H9 (cell line): ENCODE data around the gene ZNF423. TPM values are rescaled to one million over a fixed set of nuclear protein-coding genes. Genes with fewer than 3 reads are reported as not detected.

ENCODE experiments used
- DNase-seq: peaks from one replicate; pipeline ENCODE4 v3.0.0-alpha.2; 2017
- H2AFZ ChIP-seq: one replicate; pipeline ENCODE4 v1.6.1; 2013; ENCODE audit warnings: mild to moderate bottlenecking, low read length, control low read depth, moderate library complexity
- H2AK5ac ChIP-seq: 2 replicates; pipeline ENCODE4 v1.6.1; 2013; ENCODE audit warnings: low read length, control low read depth, mixed read lengths; ENCODE audit not compliant: insufficient read length
- H2BK120ac ChIP-seq: one replicate; pipeline ENCODE4 v1.6.1; 2013; ENCODE audit warnings: low read depth, mild to moderate bottlenecking, low read length, control low read depth, inconsistent platforms; ENCODE audit not compliant: poor library complexity, severe bottlenecking
- H2BK12ac ChIP-seq: 2 replicates; pipeline ENCODE4 v1.6.1; 2013; ENCODE audit warnings: low read length, control low read depth, mixed read lengths, low read depth; ENCODE audit not compliant: insufficient read length
- H2BK15ac ChIP-seq: 2 replicates; pipeline ENCODE4 v1.6.1; 2013; ENCODE audit warnings: low read depth, low read length, control low read depth
- H2BK20ac ChIP-seq: one replicate; pipeline ENCODE4 v1.6.1; 2013; ENCODE audit warnings: low read depth, mild to moderate bottlenecking, low read length, control low read depth, inconsistent platforms; ENCODE audit not compliant: poor library complexity, severe bottlenecking
- H2BK5ac ChIP-seq: 2 replicates; pipeline ENCODE4 v1.6.1; 2013; ENCODE audit warnings: low read length, control low read depth, mixed read lengths; ENCODE audit not compliant: insufficient read length
- H3K14ac ChIP-seq: 2 replicates; pipeline ENCODE4 v1.6.1; 2013; ENCODE audit warnings: low read length, control low read depth; ENCODE audit not compliant: insufficient read depth
- H3K18ac ChIP-seq: 2 replicates; pipeline ENCODE4 v1.6.1; 2013; ENCODE audit warnings: low read depth, mild to moderate bottlenecking, mixed read lengths, low read length, control low read depth; ENCODE audit not compliant: insufficient read length
- H3K23ac ChIP-seq: 2 replicates; pipeline ENCODE4 v1.6.1; 2013; ENCODE audit warnings: low read length, control low read depth, mixed read lengths, low read depth; ENCODE audit not compliant: insufficient read length
- H3K23me2 ChIP-seq: 2 replicates; pipeline ENCODE4 v1.6.1; 2013; ENCODE audit warnings: low read depth, mild to moderate bottlenecking, mixed read lengths, low read length, control low read depth; ENCODE audit not compliant: insufficient read length, poor library complexity, severe bottlenecking
- H3K27ac ChIP-seq: 2 replicates; pipeline ENCODE4 v1.5.1; 2013; ENCODE audit warnings: low read length, control low read depth, mixed read lengths, low read depth; ENCODE audit not compliant: insufficient read length
- H3K27me3 ChIP-seq: 2 replicates; pipeline ENCODE4 v1.6.1; 2013; ENCODE audit warnings: low read length, control low read depth, inconsistent platforms; ENCODE audit not compliant: insufficient read depth
- H3K4ac ChIP-seq: 2 replicates; pipeline ENCODE4 v1.6.1; 2013; ENCODE audit warnings: low read depth, mild to moderate bottlenecking, control low read depth, inconsistent platforms, low read length, moderate library complexity
- H3K4me1 ChIP-seq: 2 replicates; pipeline ENCODE4 v1.6.1; 2013; ENCODE audit warnings: low read length, control low read depth, inconsistent platforms; ENCODE audit not compliant: insufficient read depth
- H3K4me2 ChIP-seq: 2 replicates; pipeline ENCODE4 v1.6.1; 2013; ENCODE audit warnings: low read length, control low read depth, mixed read lengths; ENCODE audit not compliant: insufficient read length, insufficient read depth
- H3K56ac ChIP-seq: 2 replicates; pipeline ENCODE4 v1.6.1; 2013; ENCODE audit warnings: low read depth, mild to moderate bottlenecking, mixed read lengths, low read length, control low read depth; ENCODE audit not compliant: insufficient read length
- H3K79me1 ChIP-seq: 2 replicates; pipeline ENCODE4 v1.6.1; 2013; ENCODE audit warnings: low read depth, mild to moderate bottlenecking, moderate library complexity, low read length, control low read depth, inconsistent platforms; ENCODE audit not compliant: insufficient read depth, poor library complexity, severe bottlenecking
- H3K79me2 ChIP-seq: 2 replicates; pipeline ENCODE4 v1.6.1; 2013; ENCODE audit warnings: low read length, control low read depth, inconsistent platforms; ENCODE audit not compliant: insufficient read depth
- H3K9ac ChIP-seq: 2 replicates; pipeline ENCODE4 v1.6.1; 2013; ENCODE audit warnings: low read length, control low read depth, mixed read lengths; ENCODE audit not compliant: insufficient read length; ENCODE audit errors: extremely low read depth
- H3K9me3 ChIP-seq: one replicate; pipeline ENCODE4 v1.6.1; 2013; ENCODE audit warnings: low read depth, low read length, inconsistent platforms; ENCODE audit not compliant: control insufficient read depth
- H3T11ph ChIP-seq: one replicate; pipeline ENCODE4 v1.6.1; 2013; ENCODE audit warnings: mild to moderate bottlenecking, low read length, control low read depth, inconsistent platforms
- H4K20me1 ChIP-seq: one replicate; pipeline ENCODE4 v1.6.1; 2013; ENCODE audit not compliant: control insufficient read depth, insufficient read length, insufficient read depth
- H4K5ac ChIP-seq: 2 replicates; pipeline ENCODE4 v1.6.1; 2013; ENCODE audit warnings: low read depth, mild to moderate bottlenecking, mixed read lengths, low read length, control low read depth; ENCODE audit not compliant: insufficient read length
- H4K8ac ChIP-seq: replicated peaks from 2 replicates; pipeline ENCODE4 v1.6.1; 2013; ENCODE audit warnings: low read length, control low read depth, mixed read lengths, low read depth; ENCODE audit not compliant: insufficient read length
- H4K91ac ChIP-seq: 2 replicates; pipeline ENCODE4 v1.6.1; 2013; ENCODE audit warnings: low read depth, mild to moderate bottlenecking, moderate library complexity, mixed read lengths, low read length, control low read depth; ENCODE audit not compliant: insufficient read length
- H3K27ac Mint-ChIP-seq, 3 experiments: 2 replicates in 2 of 3; 3 replicates in 1 of 3; pipeline ENCODE4 v1.8.0; 2020 to 2021; ENCODE audit warnings: mixed read lengths in 3 of 3, mild to moderate bottlenecking in 1 of 3, moderate library complexity in 1 of 3
- H3K27me3 Mint-ChIP-seq: 2 replicates; pipeline ENCODE4 v1.8.0; 2021; ENCODE audit warnings: low read depth, mild to moderate bottlenecking, moderate library complexity, mixed read lengths
- H3K36me3 Mint-ChIP-seq, 3 experiments: 2 replicates in 2 of 3; 3 replicates in 1 of 3; pipeline ENCODE4 v1.8.0; 2020 to 2021; ENCODE audit warnings: low read depth in 3 of 3, mixed read lengths in 3 of 3; ENCODE audit not compliant: insufficient read depth in 1 of 3
- H3K4me1 Mint-ChIP-seq, 2 experiments: 2 replicates each; pipeline ENCODE4 v1.8.0; 2020; ENCODE audit warnings: mixed read lengths in 2 of 2
- H3K4me3 Mint-ChIP-seq, 2 experiments: 2 replicates in 1 of 2; 3 replicates in 1 of 2; pipeline ENCODE4 v1.8.0; 2020 to 2021; ENCODE audit warnings: mild to moderate bottlenecking in 2 of 2, mixed read lengths in 2 of 2, moderate library complexity in 1 of 2
- H3K9me3 Mint-ChIP-seq, 2 experiments: 2 replicates in 1 of 2; 3 replicates in 1 of 2; pipeline ENCODE4 v1.8.0; 2020; ENCODE audit warnings: mild to moderate bottlenecking in 2 of 2, mixed read lengths in 2 of 2, moderate library complexity in 1 of 2
- CTCF ChIP-seq: fragments of 200-600 bp; sonication (generic); conservative IDR thresholded peaks from 3 replicates; pipeline ENCODE4 v1.8.0; 2021; ENCODE audit warnings: antibody characterized with exemption, mild to moderate bottlenecking
- WGBS: extraction: QIAGEN DNeasy Blood & Tissue Kit; methylation state at CpG from one replicate; pipeline ENCODE4 v1.1.7; 2013; ENCODE audit warnings: missing lambda C conversion rate, low lambda C conversion rate, mixed read lengths; ENCODE audit not compliant: insufficient read length; ENCODE audit errors: extremely low coverage; 5-methylcytosine and 5-hydroxymethylcytosine counted together
- total RNA-seq: library from RNA; stranded (reverse); gene quantifications from 2 replicates; pipeline ENCODE4 v1.2.1, GENCODE V29; 2021

ZNF423 gene
- total RNA-seq, 1 experiment from 2014 or later = 51.5 TPM

GRCh38 chr16:49659356-49659755 is 196.6 kb downstream of the ZNF423 start:
- no peaks in the 10 kb centered on the region for H3K79me2 ChIP-seq
- H3K36me3 Mint-ChIP-seq = no peaks in the 10 kb centered on the region
- H2BK120ac ChIP-seq = no peak overlapping the region
- H3K9ac ChIP-seq = no peak overlapping the region
- H3K27ac Mint-ChIP-seq = no peak overlapping the region; a peak in 1 of 7 replicates
- H2AFZ ChIP-seq = no peak overlapping the region
- H4K8ac ChIP-seq = no peak overlapping the region
- H3K23me2 ChIP-seq = no peaks in the 10 kb centered on the region
- no peak overlapping the region for H3K56ac ChIP-seq
- no peak overlapping the region for H3K4me3 Mint-ChIP-seq
- no peaks in the 10 kb centered on the region for H3K27me3 ChIP-seq
- H4K5ac ChIP-seq = no peak overlapping the region
- no peaks in the 10 kb centered on the region; the same call in 1 of the 2 replicates for H3K27me3 Mint-ChIP-seq
- no peak for DNase-seq
- no peaks in the 10 kb centered on the region for H4K20me1 ChIP-seq
- no peak overlapping the region for H3K4me2 ChIP-seq
- H3K79me1 ChIP-seq = no peaks in the 10 kb centered on the region
- no peak overlapping the region for H3K23ac ChIP-seq
- no peak overlapping the region for H2BK20ac ChIP-seq
- no peak overlapping the region for H3K18ac ChIP-seq
- H2BK5ac ChIP-seq = no peak overlapping the region
- no peaks in the 10 kb centered on the region for H3K9me3 Mint-ChIP-seq
- H2BK12ac ChIP-seq = no peak overlapping the region
- no peak overlapping the region for H3K4ac ChIP-seq
- no peak overlapping the region for H4K91ac ChIP-seq
- WGBS = no CpG with 5 or more reads among the region's 10 CpGs
- H3T11ph ChIP-seq = no peak overlapping the region
- no peaks in the 10 kb centered on the region for H3K9me3 ChIP-seq
- no peak overlapping the region for H2AK5ac ChIP-seq
- no peak overlapping the region for H3K27ac ChIP-seq
- H3K14ac ChIP-seq = no peak overlapping the region
- no peak overlapping the region for H2BK15ac ChIP-seq
- no peak for TF ChIP-seq CTCF
- no peaks in the 10 kb centered on the region for H3K4me1 ChIP-seq
- peaks cover 13 to 28% of the 10 kb centered on the region in 2 experiments; a peak in 3 of 4 replicates for H3K4me1 Mint-ChIP-seq
